Breast epithelium (tissue), 3 donors: ENCODE data around the gene FRAT1.

ENCODE experiments used
- CTCF ChIP-seq, 3 donors: fragments of 450-650 bp; IDR thresholded peaks; one replicate each; pipeline ENCODE4 v1.5.1; 2016 to 2017; ENCODE audit warnings: antibody characterized with exemption in 3 of 3, mild to moderate bottlenecking in 3 of 3, moderate library complexity in 3 of 3
- POLR2A ChIP-seq: fragments of 450-650 bp; IDR thresholded peaks from one replicate; pipeline ENCODE4 v1.6.1; 2016; ENCODE audit warnings: antibody characterized with exemption, mild to moderate bottlenecking, moderate library complexity

- no peak for TF ChIP-seq POLR2A
- TF ChIP-seq CTCF (IDR thresholded peaks at IDR 0.05), result no peak
Observed at GRCh38 chr10:97307441-97307840, 11.6 kb upstream of the FRAT1 start.
